ENCODE data around the gene ATG101.
A peak's percentile ranks its signal among the peaks of the same experiment; 100 is the strongest.

The ATG101 gene

GRCh38 chr12:52069327-52070184, at the start of gene ATG101:
Gene ATG101 (plus strand): TSS chr12:52069978. CDS start chr12:52073651, 3,673 bp downstream.
- peak; percentile 84 for DNase-seq

GRCh38 chr12:52020539-52021336, 49.0 kb upstream of the ATG101 start:
- DNase-seq: peak; percentile 65

- DNase-seq: no peak
Observed at GRCh38 chr12:52022841-52023181, 47.0 kb upstream of the ATG101 start.

GRCh38 chr12:52023182-52023975, 46.4 kb upstream of the ATG101 start:
- DNase-seq: peak; percentile 94

GRCh38 chr12:52023976-52024688, 45.6 kb upstream of the ATG101 start:
- no peak for DNase-seq

GRCh38 chr12:52024845-52025230, 44.9 kb upstream of the ATG101 start:
- DNase-seq: peak; percentile 38

GRCh38 chr12:52026263-52026662, 43.5 kb upstream of the ATG101 start:
- DNase-seq: no peak

- no peak for DNase-seq
Observed at GRCh38 chr12:52027085-52027843, 42.5 kb upstream of the ATG101 start.

- no peak for DNase-seq
Observed at GRCh38 chr12:52029685-52030084, 40.1 kb upstream of the ATG101 start.

- DNase-seq: no peak
Observed at GRCh38 chr12:52032446-52032803, 37.4 kb upstream of the ATG101 start.

GRCh38 chr12:52032804-52033445, 36.9 kb upstream of the ATG101 start:
- peak; percentile 85 for DNase-seq

GRCh38 chr12:52033446-52034140, 36.2 kb upstream of the ATG101 start:
- no peak for DNase-seq

GRCh38 chr12:52035190-52035589, 34.6 kb upstream of the ATG101 start:
- no peak for DNase-seq

- DNase-seq: no peak
Observed at GRCh38 chr12:52035926-52036325, 33.9 kb upstream of the ATG101 start.

- DNase-seq: peak; percentile 78
Observed at GRCh38 chr12:52036587-52037171, 33.1 kb upstream of the ATG101 start.

- DNase-seq: no peak
Observed at GRCh38 chr12:52037248-52037861, 32.4 kb upstream of the ATG101 start.

GRCh38 chr12:52038447-52038846, 31.3 kb upstream of the ATG101 start:
- DNase-seq: no peak

- DNase-seq: no peak
Observed at GRCh38 chr12:52041035-52041434, 28.7 kb upstream of the ATG101 start.

- DNase-seq: peak; percentile 24
Observed at GRCh38 chr12:52041695-52042123, 28.1 kb upstream of the ATG101 start.

Data from stimulated activated CD4-positive, alpha-beta T cell treated with anti-CD3 and anti-CD28 coated beads, Interleukin-4, amount 100 ng/mL, for 1 hour (primary cell).